Lung (tissue), 12 donors: ENCODE results near the gene HS6ST3. TPM values are rescaled to one million over a fixed set of nuclear protein-coding genes. Genes with fewer than 3 reads are reported as not detected.

Experiments used
- ATAC-seq: fragments of 200-7000 bp; cut with Tn5 transposase; one replicate; pipeline ENCODE4 v1.9.1; 2020; ENCODE audit warnings: moderate number of reproducible peaks; ENCODE audit not compliant: insufficient read depth, low FRiP score
- DNase-seq, 3 donors: peaks; one replicate each; pipeline ENCODE4 v3.0.0-alpha.2; 2013 to 2017
- H3K27ac ChIP-seq, 2 donors: one replicate each; pipeline ENCODE4 v1.5.1; 2013; ENCODE audit warnings: mild to moderate bottlenecking in 2 of 2, moderate library complexity in 2 of 2, control low read depth in 1 of 2, inconsistent platforms in 1 of 2, low read depth in 1 of 2, low read length in 1 of 2
- H3K27me3 ChIP-seq, 3 donors: one replicate each; pipeline ENCODE4 v1.5.1; 2013; ENCODE audit warnings: low read length in 2 of 3; ENCODE audit not compliant: control insufficient read depth in 3 of 3, insufficient read depth in 3 of 3
- H3K36me3 ChIP-seq, 4 donors: one replicate each; pipeline ENCODE4 v1.5.1; 2013; ENCODE audit warnings: low read length in 4 of 4, mild to moderate bottlenecking in 1 of 4, moderate library complexity in 1 of 4; ENCODE audit not compliant: control insufficient read depth in 4 of 4, insufficient read depth in 4 of 4
- H3K4me1 ChIP-seq, 5 donors: one replicate each; pipeline ENCODE4 v1.5.1; 2013; ENCODE audit warnings: low read length in 5 of 5, mild to moderate bottlenecking in 2 of 5, moderate library complexity in 1 of 5; ENCODE audit not compliant: control insufficient read depth in 5 of 5, insufficient read depth in 5 of 5
- H3K4me3 ChIP-seq: one replicate; pipeline ENCODE4 v1.5.1; 2013; ENCODE audit warnings: mild to moderate bottlenecking, control low read depth, moderate library complexity
- H3K9ac ChIP-seq, 2 donors: one replicate each; pipeline ENCODE4 v1.5.1; 2013; ENCODE audit warnings: low read length in 2 of 2, control low read depth in 1 of 2; ENCODE audit not compliant: insufficient read depth in 1 of 2
- H3K9me3 ChIP-seq, 4 donors: one replicate each; pipeline ENCODE4 v1.5.1; 2013; ENCODE audit warnings: low read length in 3 of 4, mild to moderate bottlenecking in 1 of 4, moderate library complexity in 1 of 4; ENCODE audit not compliant: control insufficient read depth in 4 of 4, insufficient read depth in 3 of 4
- WGBS, 2 donors: extraction: QIAGEN DNeasy Blood & Tissue Kit; methylation state at CpG; one replicate each; pipeline ENCODE4 v1.1.7; 2013; 5-methylcytosine and 5-hydroxymethylcytosine counted together
- polyA plus RNA-seq, 2 donors: library from polyadenylated mRNA; stranded (reverse); fragments of 200-250 nt; gene quantifications; one replicate each; pipeline ENCODE4 v1.2.1, GENCODE V29; 2013
- total RNA-seq, 2 donors: library from RNA; depleted of rRNA in 1 of 2; stranded (reverse); fragments of >200 nt in 1 of 2; gene quantifications; one replicate each; pipeline ENCODE4 v1.2.1, GENCODE V29; 2014 to 2021
- TF ChIP-seq, protein P1 (sequence below): IDR thresholded peaks from 2 replicates; pipeline ENCODE4 v1.5.1; 2012; ENCODE audit warnings: mild to moderate bottlenecking; ENCODE audit errors: control extremely low read depth, extremely low read depth
- donor health status: control.
- donor health status: control.
- donor health status: Bipolar disorder and iron deficiency.
- donor health status: healthy.
- donor health status: DM: yes; HTN: yes; CAD: no.

HS6ST3 gene
- total and polyA plus RNA-seq, 4 donors: 0.01 to 0.17 (median 0.04) TPM

GRCh38 chr13:96552559-96552958 is 462.7 kb downstream of the HS6ST3 start:
- no peak overlapping the region for H3K27ac ChIP-seq
- no peaks in the 10 kb centered on the region for H3K9me3 ChIP-seq
- H3K27me3 ChIP-seq: no peaks in the 10 kb centered on the region
- TF ChIP-seq, protein P1, sequence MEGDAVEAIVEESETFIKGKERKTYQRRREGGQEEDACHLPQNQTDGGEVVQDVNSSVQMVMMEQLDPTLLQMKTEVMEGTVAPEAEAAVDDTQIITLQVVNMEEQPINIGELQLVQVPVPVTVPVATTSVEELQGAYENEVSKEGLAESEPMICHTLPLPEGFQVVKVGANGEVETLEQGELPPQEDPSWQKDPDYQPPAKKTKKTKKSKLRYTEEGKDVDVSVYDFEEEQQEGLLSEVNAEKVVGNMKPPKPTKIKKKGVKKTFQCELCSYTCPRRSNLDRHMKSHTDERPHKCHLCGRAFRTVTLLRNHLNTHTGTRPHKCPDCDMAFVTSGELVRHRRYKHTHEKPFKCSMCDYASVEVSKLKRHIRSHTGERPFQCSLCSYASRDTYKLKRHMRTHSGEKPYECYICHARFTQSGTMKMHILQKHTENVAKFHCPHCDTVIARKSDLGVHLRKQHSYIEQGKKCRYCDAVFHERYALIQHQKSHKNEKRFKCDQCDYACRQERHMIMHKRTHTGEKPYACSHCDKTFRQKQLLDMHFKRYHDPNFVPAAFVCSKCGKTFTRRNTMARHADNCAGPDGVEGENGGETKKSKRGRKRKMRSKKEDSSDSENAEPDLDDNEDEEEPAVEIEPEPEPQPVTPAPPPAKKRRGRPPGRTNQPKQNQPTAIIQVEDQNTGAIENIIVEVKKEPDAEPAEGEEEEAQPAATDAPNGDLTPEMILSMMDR: no peak
- 86 to 91% methylated on average over 2 of the region's 2 CpGs for WGBS, 2 donors
- no peak overlapping the region for H3K4me3 ChIP-seq
- H3K9ac ChIP-seq: no peak overlapping the region
- DNase-seq (peak in 1 of 3 donors; percentile 3), ATAC-seq (no peak)
- H3K36me3 ChIP-seq: no peaks in the 10 kb centered on the region
- peaks cover 0 to 17% (median 0%) of the 10 kb centered on the region in 5 donors for H3K4me1 ChIP-seq

- no peak overlapping the region for H3K9ac ChIP-seq
- no peaks in the 10 kb centered on the region for H3K27me3 ChIP-seq
- DNase-seq (no peak), ATAC-seq (no peak)
- H3K36me3 ChIP-seq: no peaks in the 10 kb centered on the region
- TF ChIP-seq, protein P1: no peak
- H3K27ac ChIP-seq: no peak overlapping the region
- H3K4me1 ChIP-seq: peaks cover 0 to 15% (median 0%) of the 10 kb centered on the region in 5 donors
- H3K9me3 ChIP-seq: no peaks in the 10 kb centered on the region
- WGBS, 2 donors: 93 to 96% methylated on average over 7 of the region's 7 CpGs
- H3K4me3 ChIP-seq: no peak overlapping the region
Measured at GRCh38 chr13:96553796-96554195, 463.9 kb downstream of the HS6ST3 start.

GRCh38 chr13:96573563-96573962 is 483.7 kb downstream of the HS6ST3 start:
- ATAC-seq (no peak), DNase-seq (no peak)
- H3K27me3 ChIP-seq: no peaks in the 10 kb centered on the region
- 73 to 74% methylated on average over 4 of the region's 4 CpGs for WGBS, 2 donors
- no peak overlapping the region for H3K4me3 ChIP-seq
- no peaks in the 10 kb centered on the region for H3K4me1 ChIP-seq
- peaks cover 0 to 5% (median 0%) of the 10 kb centered on the region in 4 donors for H3K9me3 ChIP-seq
- TF ChIP-seq, protein P1: no peak
- no peak overlapping the region for H3K27ac ChIP-seq
- H3K9ac ChIP-seq: no peak overlapping the region
- H3K36me3 ChIP-seq: no peaks in the 10 kb centered on the region
